ENCODE results near the gene MYCN.
"Not testable (repeated sequence)": the region's sequence is repeated elsewhere in the genome, so short reads cannot be mapped to it uniquely, and the experiment has no call there.

Gene MYCN

DNA sequence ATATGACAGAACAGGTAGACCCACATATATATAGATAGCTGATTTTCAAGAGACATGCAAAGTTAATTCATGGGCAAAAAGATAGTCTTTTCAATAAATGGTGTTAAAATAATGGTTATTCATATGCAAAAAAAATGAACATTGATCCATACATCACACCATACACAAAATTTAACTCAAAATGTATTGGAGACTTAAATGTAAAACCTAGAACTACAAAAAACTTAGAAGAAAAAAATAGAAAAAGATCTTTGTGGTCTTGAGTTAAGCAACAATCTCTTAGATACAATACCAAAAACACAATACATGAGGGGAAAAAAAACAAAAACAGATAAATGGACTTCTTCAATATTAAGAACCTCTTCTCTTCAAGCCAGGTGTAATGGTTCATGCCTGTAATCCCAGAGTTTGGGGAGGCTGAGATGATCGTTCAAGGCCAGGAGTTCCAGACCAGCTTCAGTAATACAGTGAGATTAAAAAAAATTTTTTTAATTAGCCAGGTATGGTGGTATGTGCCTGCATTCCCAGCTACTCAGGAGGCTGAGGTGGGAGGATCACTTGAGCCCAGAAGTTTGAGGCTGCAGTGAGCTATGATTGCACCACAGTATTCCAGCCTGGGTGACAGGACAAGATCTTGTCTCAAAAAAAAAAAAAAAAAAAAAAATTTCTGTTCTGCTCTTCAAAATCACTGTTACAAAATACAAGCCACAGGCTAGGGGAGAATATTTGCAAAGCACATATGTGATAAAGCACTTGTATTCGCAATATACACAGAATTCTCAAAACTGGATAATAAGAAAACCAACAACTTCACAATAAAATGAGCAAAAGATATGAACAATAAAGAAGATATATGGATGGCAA lies 32.7 kb upstream of the MYCN start:
- in situ Hi-C loops (cut with MboI; ENCODE audit: low sequenced_read_pairs), result no loop called here

- in situ Hi-C loops (cut with MboI; ENCODE audit: low sequenced_read_pairs), result no loop called here
These were observed 32.0 kb upstream of the MYCN start for GRCh38 chr2:15908371-15908770.

DNA sequence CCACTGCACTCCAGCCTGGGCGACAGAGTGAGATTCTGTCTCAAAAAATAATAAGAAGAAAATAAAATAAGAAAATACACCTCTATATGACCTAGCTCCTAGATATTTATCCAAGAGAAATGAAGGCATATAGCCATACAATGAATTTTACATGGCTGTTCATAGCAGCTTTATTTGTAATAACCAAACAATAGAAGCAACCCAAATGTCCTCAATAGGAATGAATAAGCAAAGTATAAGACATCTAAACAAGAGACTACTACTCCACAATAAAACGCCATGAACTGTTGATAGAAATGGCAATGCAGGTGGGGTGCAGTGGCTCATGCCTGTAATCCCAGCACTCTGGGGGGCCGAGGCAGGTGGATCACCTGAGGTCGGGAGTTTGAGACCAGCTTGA lies 31.2 kb upstream of the MYCN start:
- in situ Hi-C loops (cut with MboI; ENCODE audit: low sequenced_read_pairs), result no loop called here

- in situ Hi-C loops (cut with MboI; ENCODE audit: low sequenced_read_pairs), result no loop called here
These were observed 30.6 kb upstream of the MYCN start for GRCh38 chr2:15909736-15910135.

DNA sequence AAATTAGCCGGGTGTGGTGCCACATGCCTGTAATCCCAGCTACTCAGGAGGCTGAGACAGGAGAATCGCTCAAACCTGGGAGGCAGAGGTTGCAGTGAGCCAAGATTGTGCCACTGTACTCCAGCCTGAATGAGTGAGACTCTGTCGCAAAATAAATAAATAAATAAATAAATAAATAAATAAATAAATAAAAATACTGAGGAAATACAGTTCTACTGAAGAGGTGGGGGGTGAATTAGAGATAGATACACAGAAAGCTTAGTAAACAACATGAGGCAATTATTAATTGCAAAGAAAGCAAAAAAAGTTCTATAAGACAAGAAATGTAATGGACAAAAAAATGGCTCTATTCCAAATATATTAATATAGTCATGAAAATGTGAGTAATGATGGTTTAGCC lies 29.1 kb upstream of the MYCN start:
- in situ Hi-C loops (cut with MboI; ENCODE audit: low sequenced_read_pairs), result not testable (repeated sequence)

- in situ Hi-C loops (cut with MboI; ENCODE audit: low sequenced_read_pairs), result no loop called here
These were observed 28.7 kb upstream of the MYCN start for GRCh38 chr2:15911686-15912085.

DNA sequence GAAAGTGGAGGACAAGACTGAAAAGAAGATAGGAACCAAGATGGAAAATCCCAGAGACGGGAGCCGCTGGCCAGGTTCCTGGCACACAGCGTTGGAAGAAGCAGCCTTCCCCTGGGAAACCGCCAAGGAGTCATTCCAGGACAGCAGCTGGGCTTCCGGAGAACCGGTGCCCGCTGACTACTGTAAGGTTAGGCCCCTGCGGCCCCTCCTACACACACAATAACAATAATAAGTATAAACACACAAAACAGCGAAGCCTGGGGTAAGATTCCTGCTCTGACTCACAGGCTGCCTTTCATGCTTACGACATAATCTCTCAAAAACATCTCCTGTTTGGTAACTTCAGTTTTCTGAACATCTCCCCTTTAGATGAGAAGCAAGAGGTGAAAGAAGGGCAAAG lies 28.1 kb upstream of the MYCN start:
- in situ Hi-C loops (cut with MboI; ENCODE audit: low sequenced_read_pairs), result no loop called here

- in situ Hi-C loops (cut with MboI; ENCODE audit: low sequenced_read_pairs), result no loop called here
These were observed 27.2 kb upstream of the MYCN start for GRCh38 chr2:15913146-15913545.

DNA sequence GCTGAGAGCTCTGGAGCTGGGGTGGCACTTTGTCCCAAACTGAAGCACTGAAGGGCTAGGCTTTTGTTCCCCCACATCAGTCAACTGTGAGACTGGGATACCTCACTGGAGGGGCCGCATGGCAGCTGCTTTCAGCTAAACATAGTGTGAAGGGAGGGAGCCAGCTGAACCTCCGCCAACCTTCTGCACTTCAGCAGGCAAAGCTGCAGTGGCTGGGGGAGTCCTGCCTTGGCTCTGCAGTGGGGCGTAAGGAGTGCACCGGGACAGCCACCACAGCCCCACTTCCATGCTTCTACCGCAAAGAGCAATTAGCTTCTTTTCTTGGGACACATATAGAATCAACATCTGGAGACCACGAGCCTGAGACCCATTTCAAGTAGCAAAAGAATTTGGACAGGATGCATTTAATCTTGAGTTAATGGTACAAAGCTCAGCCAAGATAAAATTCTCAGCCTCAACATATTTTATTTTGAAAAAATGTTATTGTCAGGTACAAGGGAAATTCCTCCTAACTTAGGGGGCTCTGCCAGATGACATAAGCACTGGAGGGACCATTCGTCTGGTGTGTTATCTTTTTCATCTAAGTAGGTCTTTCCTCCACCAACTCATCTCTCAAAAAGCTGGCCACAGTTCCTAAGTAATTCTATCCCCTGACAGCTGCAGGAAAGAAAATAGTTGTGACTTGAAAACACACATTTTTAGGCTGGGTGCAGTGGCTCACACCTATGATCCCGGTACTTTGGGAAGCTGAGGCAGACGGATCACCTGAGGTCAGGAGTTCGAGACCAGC lies 25.6 kb upstream of the MYCN start:
- in situ Hi-C loops (cut with MboI; ENCODE audit: low sequenced_read_pairs), result no loop called here

- in situ Hi-C loops (cut with MboI; ENCODE audit: low sequenced_read_pairs), result not testable (repeated sequence)
These were observed 24.8 kb upstream of the MYCN start for GRCh38 chr2:15915546-15915945.

DNA sequence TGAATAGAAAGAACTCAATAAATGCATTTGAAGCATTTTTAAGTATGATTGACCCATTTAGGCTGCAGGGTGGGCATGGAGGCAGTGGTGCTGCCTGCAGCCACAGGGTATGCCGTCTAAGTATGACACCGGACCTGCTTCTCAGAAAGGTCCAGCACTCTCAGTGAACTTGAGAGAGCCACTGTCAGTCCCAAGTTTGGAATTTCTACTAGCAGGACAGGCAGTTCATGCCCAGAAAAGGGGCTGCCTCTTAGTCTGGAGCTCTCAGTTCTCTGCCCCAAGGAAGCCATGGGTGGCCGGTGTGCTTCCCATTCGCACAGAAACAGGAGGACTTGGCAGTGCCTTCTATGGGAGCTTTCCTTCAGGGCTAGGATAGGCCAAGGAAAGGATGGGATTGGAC lies 24.0 kb upstream of the MYCN start:
- in situ Hi-C loops (cut with MboI; ENCODE audit: low sequenced_read_pairs), result no loop called here

- in situ Hi-C loops (cut with MboI; ENCODE audit: low sequenced_read_pairs), result no loop called here
These were observed 21.5 kb upstream of the MYCN start for GRCh38 chr2:15918761-15919356.

- in situ Hi-C loops (cut with MboI; ENCODE audit: low sequenced_read_pairs), result no loop called here
These were observed 20.5 kb upstream of the MYCN start for GRCh38 chr2:15919716-15920434.

- in situ Hi-C loops (cut with MboI; ENCODE audit: low sequenced_read_pairs), result no loop called here
These were observed 19.7 kb upstream of the MYCN start for GRCh38 chr2:15920696-15921095.

DNA sequence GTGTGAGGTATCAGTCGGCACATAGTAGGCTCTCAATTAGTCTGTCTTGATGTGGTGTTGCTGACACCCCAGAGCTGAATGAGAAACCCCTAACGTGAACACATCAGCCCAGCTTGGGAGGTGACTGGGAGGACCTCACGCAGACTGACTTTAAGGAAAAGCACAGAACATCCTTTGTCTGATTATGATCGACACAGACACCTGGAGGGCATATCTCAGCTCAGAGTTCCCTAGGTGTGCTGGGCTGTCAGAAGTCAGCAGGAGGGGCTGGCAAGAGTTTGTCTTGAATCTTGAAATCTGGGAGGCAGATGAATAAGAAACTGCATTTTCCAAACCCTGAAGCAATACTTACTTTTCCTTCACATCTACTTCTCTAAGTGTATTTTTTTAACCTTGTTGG lies 16.8 kb upstream of the MYCN start:
- in situ Hi-C loops (cut with MboI; ENCODE audit: low sequenced_read_pairs), result no loop called here

DNA sequence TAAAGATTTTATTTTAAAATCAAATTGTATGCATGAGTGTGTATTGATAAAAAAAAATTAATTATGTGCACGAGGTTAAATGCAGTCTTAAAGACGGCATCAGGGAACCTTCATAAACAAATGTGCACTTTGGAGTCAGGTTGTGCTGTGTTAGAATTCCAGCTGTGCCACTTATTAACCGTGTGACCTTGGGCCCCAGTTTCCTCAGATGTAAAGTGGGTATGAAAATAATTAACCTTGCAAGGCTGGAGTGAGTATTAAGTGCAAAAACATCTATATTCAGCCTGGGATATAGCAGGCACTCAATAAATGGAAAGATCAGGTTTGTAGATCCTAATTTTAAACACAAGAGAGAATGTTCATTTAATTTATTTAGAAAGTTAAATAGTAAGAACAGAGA lies 14.5 kb upstream of the MYCN start:
- in situ Hi-C loops (cut with MboI; ENCODE audit: low sequenced_read_pairs), result no loop called here

- in situ Hi-C loops (cut with MboI; ENCODE audit: low sequenced_read_pairs), result no loop called here
These were observed 14.1 kb upstream of the MYCN start for GRCh38 chr2:15926252-15926651.

- in situ Hi-C loops (cut with MboI; ENCODE audit: low sequenced_read_pairs), result no loop called here
These were observed 12.7 kb upstream of the MYCN start for GRCh38 chr2:15927551-15928218.

- in situ Hi-C loops (cut with MboI; ENCODE audit: low sequenced_read_pairs), result not testable (repeated sequence)
These were observed 11.3 kb upstream of the MYCN start for GRCh38 chr2:15929008-15929407.

DNA sequence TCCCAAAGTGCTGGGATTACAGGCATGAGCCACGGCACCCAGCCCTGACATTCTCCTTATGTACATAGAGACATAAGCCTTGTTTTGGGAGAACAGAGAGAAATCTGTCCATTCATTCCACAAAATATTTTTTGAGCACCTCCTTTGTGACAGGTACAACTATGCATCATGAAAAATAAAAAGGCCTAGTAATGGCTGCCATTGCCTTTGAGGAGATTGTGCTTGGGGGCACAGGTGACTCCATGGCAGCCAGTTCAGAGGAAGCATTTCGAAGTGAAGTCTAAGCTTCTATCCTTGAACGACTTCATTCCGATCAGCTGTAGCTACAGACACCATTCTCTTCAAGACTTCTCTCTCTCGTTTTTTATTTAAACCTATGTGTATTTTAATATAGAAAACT lies 10.5 kb upstream of the MYCN start:
- in situ Hi-C loops (cut with MboI; ENCODE audit: low sequenced_read_pairs), result no loop called here

Data from HL-60/S4 (cell line).